GM12892 (cell line): ENCODE data around the gene SLC39A11.

Experiments used
- POLR2A ChIP-seq: IDR thresholded peaks from 2 replicates; pipeline ENCODE4 v1.6.1; 2011; ENCODE audit warnings: low read depth, low read length, control low read depth
- POLR2AphosphoS5 ChIP-seq: IDR thresholded peaks from 2 replicates; pipeline ENCODE4 v1.6.1; 2011; ENCODE audit warnings: low read depth, low read length, control low read depth

GRCh38 chr17:73003487-73003886, 89.0 kb downstream of the SLC39A11 start:
- TF ChIP-seq POLR2A, result no peak
- TF ChIP-seq POLR2AphosphoS5, result no peak
